Osteoblast (primary cell): ENCODE measurements around the gene COQ3. TPM values are rescaled to one million over a fixed set of nuclear protein-coding genes. Genes with fewer than 3 reads are reported as not detected.

Source experiments
- DNase-seq: peaks from one replicate; pipeline ENCODE4 v3.0.0; 2011; ENCODE audit warnings: low spot score, mixed read lengths; ENCODE audit not compliant: insufficient read length; ENCODE audit errors: missing footprints
- H2AFZ ChIP-seq: 2 replicates; pipeline ENCODE4 v1.6.0; 2011; ENCODE audit warnings: mild to moderate bottlenecking, low read length
- H3K27ac ChIP-seq: 2 replicates; pipeline ENCODE4 v1.5.1; 2011; ENCODE audit warnings: mild to moderate bottlenecking, low read depth, low read length, moderate library complexity
- H3K27me3 ChIP-seq: 2 replicates; pipeline ENCODE4 v1.6.0; 2012; ENCODE audit warnings: mild to moderate bottlenecking, control low read depth, inconsistent platforms, low read length, moderate library complexity; ENCODE audit not compliant: insufficient read depth
- H3K36me3 ChIP-seq: 2 replicates; pipeline ENCODE4 v1.5.1; 2011; ENCODE audit warnings: mild to moderate bottlenecking, low read length, control low read depth, moderate library complexity; ENCODE audit not compliant: insufficient read depth
- H3K4me1 ChIP-seq: 2 replicates; pipeline ENCODE4 v1.5.1; 2011; ENCODE audit warnings: mild to moderate bottlenecking, low read length, control low read depth, moderate library complexity; ENCODE audit not compliant: insufficient read depth
- H3K4me2 ChIP-seq: 2 replicates; pipeline ENCODE4 v1.6.0; 2011; ENCODE audit warnings: mild to moderate bottlenecking, low read length; ENCODE audit not compliant: insufficient read depth
- H3K4me3 ChIP-seq: fragments of 200-600 bp; sonication (generic); 3 replicates; pipeline ENCODE4 v1.5.1; 2012; ENCODE audit warnings: mild to moderate bottlenecking, low read length, inconsistent platforms; ENCODE audit not compliant: insufficient read depth
- H3K79me2 ChIP-seq: 2 replicates; pipeline ENCODE4 v1.6.0; 2012; ENCODE audit warnings: mild to moderate bottlenecking, low read length, control low read depth, inconsistent platforms; ENCODE audit not compliant: insufficient read depth
- H3K9me3 ChIP-seq: 2 replicates; pipeline ENCODE4 v1.5.1; 2011; ENCODE audit warnings: low read depth, low read length, control low read depth
- H4K20me1 ChIP-seq: 2 replicates; pipeline ENCODE4 v1.6.0; 2012; ENCODE audit warnings: mild to moderate bottlenecking, low read length, control low read depth; ENCODE audit not compliant: insufficient read depth
- CTCF ChIP-seq: IDR thresholded peaks from 2 replicates; pipeline ENCODE4 v1.5.1; 2011; ENCODE audit warnings: mild to moderate bottlenecking, low read depth, low read length, moderate library complexity; ENCODE audit errors: extremely low read depth
- total RNA-seq: library from RNA; depleted of rRNA; stranded (reverse); fragments of >200 nt; gene quantifications from 2 replicates; pipeline ENCODE4 v1.2.3, GENCODE V29; 2012

COQ3 gene
- total RNA-seq, 1 donor: 2.5 TPM

GRCh38 chr6:99359800-99360199, 34.2 kb downstream of the COQ3 start:
- peaks cover 4% of the 10 kb centered on the region for H3K27me3 ChIP-seq

DNA sequence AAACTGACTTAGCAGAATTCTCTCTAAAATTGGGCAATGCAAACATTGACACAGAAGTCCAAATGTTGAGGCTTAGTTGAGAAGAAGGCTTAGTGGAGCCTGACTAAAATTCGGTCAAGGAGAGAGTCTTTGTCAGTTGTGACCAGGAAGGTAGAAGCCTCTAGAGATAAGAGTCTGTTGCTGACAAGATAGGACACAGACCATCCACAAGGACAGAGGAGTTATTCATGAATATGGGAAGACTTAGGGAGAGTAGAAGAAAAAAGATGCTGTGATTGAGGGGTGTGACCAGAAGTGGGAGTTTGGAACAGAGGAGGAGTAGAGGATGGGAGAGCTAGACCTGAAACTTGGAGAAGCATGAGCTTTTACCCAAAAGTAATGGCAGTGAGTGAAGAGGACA, 37.4 kb downstream of the COQ3 start:
- H2AFZ ChIP-seq: no peak overlapping the region
- H3K36me3 ChIP-seq: no peaks in the 10 kb centered on the region
- H3K79me2 ChIP-seq: no peaks in the 10 kb centered on the region
- H3K4me3 ChIP-seq: no peak overlapping the region
- no peaks in the 10 kb centered on the region for H3K9me3 ChIP-seq
- no peak overlapping the region for H3K27ac ChIP-seq
- TF ChIP-seq CTCF: no peak
- no peak overlapping the region for H3K4me2 ChIP-seq
- H3K4me1 ChIP-seq: no peaks in the 10 kb centered on the region
- no peak for DNase-seq
- peaks cover 4% of the 10 kb centered on the region for H3K27me3 ChIP-seq
- no peaks in the 10 kb centered on the region for H4K20me1 ChIP-seq

More at GRCh38 chr6:99359800-99360199, 34.2 kb downstream of the COQ3 start:
- Histone ChIP-seq H3K4me2 (no peak overlapping the region), H3K27ac (no peak overlapping the region), H2AFZ (no peak overlapping the region), H3K79me2 (no peaks in the 10 kb centered on the region), H3K9me3 (no peaks in the 10 kb centered on the region), H4K20me1 (no peaks in the 10 kb centered on the region), H3K4me3 (no peak overlapping the region), H3K36me3 (no peaks in the 10 kb centered on the region), H3K4me1 (no peaks in the 10 kb centered on the region)
- TF ChIP-seq CTCF: no peak
- DNase-seq: no peak

GRCh38 chr6:99354983-99355382, 39.0 kb downstream of the COQ3 start:
- no peak for DNase-seq
- Histone ChIP-seq H3K4me3 (no peak overlapping the region), H3K4me1 (no peaks in the 10 kb centered on the region), H3K27me3 (peaks cover 10% of the 10 kb centered on the region), H4K20me1 (no peaks in the 10 kb centered on the region), H3K4me2 (no peak overlapping the region), H3K79me2 (no peaks in the 10 kb centered on the region), H3K9me3 (no peaks in the 10 kb centered on the region), H2AFZ (no peak overlapping the region), H3K27ac (no peak overlapping the region), H3K36me3 (no peaks in the 10 kb centered on the region)
- TF ChIP-seq CTCF: no peak

DNA sequence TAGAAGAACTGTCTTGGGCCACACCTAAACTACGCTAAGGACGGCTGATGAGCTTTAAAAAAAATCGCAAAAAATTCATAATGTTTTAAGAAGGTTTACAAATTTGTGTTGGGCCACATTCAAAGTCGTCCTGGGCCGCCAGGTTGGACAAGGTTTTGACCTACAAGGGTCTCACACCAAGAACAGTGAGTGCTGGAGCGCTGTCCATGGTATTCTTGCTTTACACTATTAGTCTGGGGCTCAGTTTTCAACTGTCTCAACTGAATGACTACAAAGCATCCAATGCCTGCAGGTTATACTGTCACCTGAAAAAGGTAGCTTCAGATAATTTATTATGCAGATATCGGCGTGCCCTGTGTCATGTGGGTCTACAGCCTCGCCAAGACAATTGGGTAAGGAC, 40.9 kb downstream of the COQ3 start:
- H3K79me2 ChIP-seq: no peaks in the 10 kb centered on the region
- H3K4me1 ChIP-seq: no peaks in the 10 kb centered on the region
- H3K36me3 ChIP-seq: no peaks in the 10 kb centered on the region
- no peak for TF ChIP-seq CTCF
- H3K27me3 ChIP-seq: peaks cover 7% of the 10 kb centered on the region
- no peak overlapping the region for H3K4me2 ChIP-seq
- H3K9me3 ChIP-seq: no peaks in the 10 kb centered on the region
- DNase-seq: no peak
- no peak overlapping the region for H3K4me3 ChIP-seq
- H2AFZ ChIP-seq: no peak overlapping the region
- no peak overlapping the region for H3K27ac ChIP-seq
- no peaks in the 10 kb centered on the region for H4K20me1 ChIP-seq
